ENCODE results near the gene KMT2A. TPM values are rescaled to one million over a fixed set of nuclear protein-coding genes. Genes with fewer than 3 reads are reported as not detected.

Gene KMT2A
- total RNA-seq, 4 donors from 2014 or later = 74.5 to 175 (median 90.8) TPM

DNA sequence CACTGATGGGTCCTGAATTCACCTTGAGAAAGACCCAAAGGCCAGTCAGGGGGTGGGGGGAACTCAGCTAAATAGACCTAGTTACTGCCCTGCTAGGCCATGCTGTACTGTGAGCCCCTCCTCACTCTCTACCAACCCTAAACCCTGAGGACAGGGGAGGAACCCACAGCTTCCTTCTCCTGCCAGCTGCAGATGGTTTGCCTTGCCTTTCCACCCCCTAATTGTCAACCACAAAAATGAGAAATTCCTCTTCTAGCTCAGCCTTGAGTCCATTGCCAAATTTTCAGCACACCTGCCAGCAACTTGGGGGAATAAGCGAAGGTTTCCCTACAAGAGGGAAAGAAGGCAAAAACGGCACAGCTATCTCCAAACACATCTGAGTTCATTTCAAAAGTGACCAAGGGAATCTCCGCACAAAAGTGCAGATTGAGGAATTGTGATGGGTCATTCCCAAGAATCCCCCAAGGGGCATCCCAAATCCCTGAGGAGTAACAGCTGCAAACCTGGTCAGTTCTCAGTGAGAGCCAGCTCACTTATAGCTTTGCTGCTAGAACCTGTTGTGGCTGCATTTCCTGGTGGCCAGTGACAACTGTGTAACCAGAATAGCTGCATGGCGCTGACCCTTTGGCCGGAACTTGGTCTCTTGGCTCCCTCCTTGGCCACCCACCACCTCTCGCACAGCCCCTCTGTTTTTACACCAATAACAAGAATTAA is 88.6 kb downstream of the KMT2A start:
- intact Hi-C loops (cut with DNase I) = no loop called here
- 93 to 99% methylated on average over 6 of the region's 6 CpGs for WGBS, 2 donors
- TF ChIP-seq, protein P1, sequence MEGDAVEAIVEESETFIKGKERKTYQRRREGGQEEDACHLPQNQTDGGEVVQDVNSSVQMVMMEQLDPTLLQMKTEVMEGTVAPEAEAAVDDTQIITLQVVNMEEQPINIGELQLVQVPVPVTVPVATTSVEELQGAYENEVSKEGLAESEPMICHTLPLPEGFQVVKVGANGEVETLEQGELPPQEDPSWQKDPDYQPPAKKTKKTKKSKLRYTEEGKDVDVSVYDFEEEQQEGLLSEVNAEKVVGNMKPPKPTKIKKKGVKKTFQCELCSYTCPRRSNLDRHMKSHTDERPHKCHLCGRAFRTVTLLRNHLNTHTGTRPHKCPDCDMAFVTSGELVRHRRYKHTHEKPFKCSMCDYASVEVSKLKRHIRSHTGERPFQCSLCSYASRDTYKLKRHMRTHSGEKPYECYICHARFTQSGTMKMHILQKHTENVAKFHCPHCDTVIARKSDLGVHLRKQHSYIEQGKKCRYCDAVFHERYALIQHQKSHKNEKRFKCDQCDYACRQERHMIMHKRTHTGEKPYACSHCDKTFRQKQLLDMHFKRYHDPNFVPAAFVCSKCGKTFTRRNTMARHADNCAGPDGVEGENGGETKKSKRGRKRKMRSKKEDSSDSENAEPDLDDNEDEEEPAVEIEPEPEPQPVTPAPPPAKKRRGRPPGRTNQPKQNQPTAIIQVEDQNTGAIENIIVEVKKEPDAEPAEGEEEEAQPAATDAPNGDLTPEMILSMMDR (IDR thresholded peaks at IDR 0.05) = no peak
- no peak for TF ChIP-seq POLR2A (IDR thresholded peaks at IDR 0.05)
- no peak for DNase-seq
- H3K27me3 ChIP-seq = no peaks in the 10 kb centered on the region
- no peaks in the 10 kb centered on the region for H3K9me3 ChIP-seq
- peaks cover 35 to 39% of the 10 kb centered on the region in 2 donors for H3K36me3 ChIP-seq
- no peak overlapping the region for H3K27ac ChIP-seq
- no peak overlapping the region for H3K4me3 ChIP-seq (replicated peaks in 1 of 3)
- H3K4me1 ChIP-seq = peaks cover 12 to 23% of the 10 kb centered on the region in 2 donors

DNA sequence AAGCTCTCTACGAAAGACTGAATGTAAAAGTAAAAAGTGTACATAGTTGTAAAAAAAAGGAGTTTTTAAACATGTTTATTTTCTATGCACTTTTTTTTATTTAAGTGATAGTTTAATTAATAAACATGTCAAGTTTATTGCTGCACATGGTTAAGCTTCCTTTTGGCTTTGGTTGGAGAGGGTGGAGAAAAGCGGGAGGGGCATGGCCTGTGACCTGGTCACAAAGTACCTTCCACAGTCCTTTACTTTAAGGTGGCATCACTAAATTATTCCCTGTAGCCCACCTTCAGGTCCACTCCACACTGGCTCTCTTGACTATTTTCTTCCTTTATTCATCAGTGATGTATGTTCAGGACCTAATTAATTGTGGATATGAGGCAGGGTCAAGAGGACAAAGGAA is 90.4 kb downstream of the KMT2A start:
- H3K4me3 ChIP-seq (replicated peaks in 1 of 3) = no peak overlapping the region
- 89 to 92% methylated on average over 2 of the region's 2 CpGs for WGBS, 2 donors
- DNase-seq = no peak
- peaks cover 18 to 22% of the 10 kb centered on the region in 2 donors for H3K36me3 ChIP-seq
- intact Hi-C loops (cut with DNase I) = no loop called here
- TF ChIP-seq POLR2A (IDR thresholded peaks at IDR 0.05) = no peak
- TF ChIP-seq, protein P1 (IDR thresholded peaks at IDR 0.05) = no peak
- H3K27me3 ChIP-seq = no peaks in the 10 kb centered on the region
- peaks cover 18 to 28% of the 10 kb centered on the region in 2 donors for H3K4me1 ChIP-seq
- no peak overlapping the region for H3K27ac ChIP-seq
- H3K9me3 ChIP-seq = no peaks in the 10 kb centered on the region

DNA sequence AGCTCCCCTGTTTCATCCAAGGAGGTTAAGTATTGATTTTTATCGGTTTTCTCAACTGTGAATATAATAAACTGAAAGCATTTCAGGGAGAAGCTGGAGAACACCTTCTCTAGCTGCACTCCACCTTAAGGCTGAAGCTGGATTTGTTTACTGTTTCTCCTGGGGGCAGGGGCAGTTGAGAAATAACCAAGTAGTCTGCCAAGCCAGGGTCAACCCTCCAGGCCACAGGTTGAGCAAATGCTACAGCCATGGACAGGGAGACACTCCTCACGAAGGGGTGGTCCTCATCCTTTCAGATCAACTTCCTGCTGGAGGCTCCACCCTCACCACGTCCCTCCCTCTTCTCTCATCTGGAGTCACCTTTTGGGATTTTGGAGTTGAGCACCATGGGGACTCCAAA is 90.8 kb downstream of the KMT2A start, which contains the start of gene TTC36:
TTC36 (plus strand) TSS at position 366 of the 400 bp plus-strand sequence; CDS start at position 387, 21 bp downstream.
- TF ChIP-seq, protein P1 (IDR thresholded peaks at IDR 0.05) = no peak
- no peaks in the 10 kb centered on the region for H3K9me3 ChIP-seq
- no peaks in the 10 kb centered on the region for H3K27me3 ChIP-seq
- H3K36me3 ChIP-seq = peaks cover 14 to 18% of the 10 kb centered on the region in 2 donors
- 79 to 85% methylated on average over 3 of the region's 3 CpGs for WGBS, 2 donors
- H3K27ac ChIP-seq = no peak within 1 kb of the TSS
- intact Hi-C loops (cut with DNase I) = no loop called here
- H3K4me1 ChIP-seq = peaks cover 22 to 33% of the 10 kb centered on the region in 2 donors
- H3K4me3 ChIP-seq (replicated peaks in 1 of 3) = no peak within 1 kb of the TSS
- DNase-seq = no peak

DNA sequence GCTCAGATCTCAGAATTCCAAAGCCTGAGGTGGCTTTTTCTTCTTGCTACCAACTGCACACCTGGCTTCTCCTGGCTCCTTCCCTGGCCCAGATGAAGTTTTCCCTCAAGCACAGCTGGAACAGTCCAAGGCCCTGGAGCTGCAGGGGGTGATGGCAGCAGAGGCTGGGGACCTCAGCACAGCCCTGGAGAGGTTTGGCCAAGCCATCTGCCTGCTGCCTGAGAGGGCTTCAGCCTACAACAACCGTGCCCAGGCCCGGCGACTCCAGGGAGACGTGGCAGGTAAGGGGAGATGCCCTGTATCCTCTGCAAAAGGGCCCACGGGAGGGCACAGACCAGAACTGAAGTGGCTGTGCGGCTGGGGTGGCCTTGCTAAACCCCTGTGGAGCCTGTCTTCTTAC is 92.2 kb downstream of the KMT2A start:
- intact Hi-C loops (cut with DNase I) = no loop called here

More for the DNA sequence above, 92.2 kb downstream of the KMT2A start:
- Histone ChIP-seq H3K27me3 (no peaks in the 10 kb centered on the region), H3K27ac (no peak overlapping the region), H3K4me3 (replicated peaks in 1 of 3) (no peak overlapping the region), H3K4me1 (peaks cover 22 to 33% of the 10 kb centered on the region in 2 donors), H3K9me3 (no peaks in the 10 kb centered on the region), H3K36me3 (peaks cover 0 to 10% of the 10 kb centered on the region in 2 donors)
- WGBS, 2 donors = 40 to 91% methylated on average over 1 to 5 of the region's 6 CpGs
- DNase-seq = no peak
- TF ChIP-seq POLR2A (IDR thresholded peaks at IDR 0.05) = no peak
- TF ChIP-seq, protein P1 (IDR thresholded peaks at IDR 0.05) = no peak

All from thyroid gland (tissue), 4 donors.